CD4-positive, alpha-beta T cell treated with Interleukin-12 subunit alpha and Interleukin-12 subunit beta, for 1 hour (primary cell): ENCODE measurements around the gene TBC1D9B.
"Not testable (repeated sequence)": the region's sequence is repeated elsewhere in the genome, so short reads cannot be mapped to it uniquely, and the experiment has no call there.

Experiments used
- DNase-seq: peaks from one replicate; pipeline ENCODE4 v3.0.0-alpha.2; 2020

The TBC1D9B gene

DNA sequence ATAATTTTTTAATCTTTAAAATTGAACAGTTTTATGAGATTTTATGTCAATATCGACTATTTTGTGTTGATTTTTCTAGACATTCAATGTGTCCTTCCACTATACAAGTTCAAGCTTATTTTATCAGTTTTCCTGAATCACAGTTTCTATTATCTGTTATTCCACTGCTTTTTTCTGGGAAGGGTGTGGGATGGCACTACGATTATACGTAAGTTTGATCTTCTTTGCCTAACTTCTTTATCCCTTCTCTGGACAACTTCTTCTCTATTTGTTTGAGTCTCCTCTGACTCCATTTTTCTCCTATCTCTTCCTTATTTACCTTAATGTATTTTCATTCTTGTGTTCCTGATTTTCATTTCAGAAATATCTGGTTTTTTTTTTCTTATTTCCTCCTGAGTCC is 24.5 kb downstream of the TBC1D9B start:
- no peak for DNase-seq

DNA sequence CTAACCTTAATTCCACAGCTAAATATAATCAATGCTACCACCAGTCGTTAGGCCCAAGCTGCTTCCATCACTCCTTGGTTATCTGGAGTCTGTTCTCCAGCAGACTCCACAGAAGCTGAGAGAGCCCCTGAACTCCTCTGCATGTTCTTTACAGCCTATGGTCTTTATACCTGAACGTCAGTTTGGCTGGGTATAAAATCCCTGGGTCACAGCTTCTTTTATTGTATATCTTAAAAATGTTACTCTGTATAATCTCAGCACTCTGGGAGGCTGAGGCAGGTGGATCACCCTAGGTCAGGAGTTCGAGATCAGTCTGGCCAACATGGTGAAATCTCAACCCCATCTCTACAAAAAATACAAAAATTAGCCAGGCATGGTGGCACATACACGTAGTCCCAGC is 25.4 kb downstream of the TBC1D9B start:
- no peak for DNase-seq

DNA sequence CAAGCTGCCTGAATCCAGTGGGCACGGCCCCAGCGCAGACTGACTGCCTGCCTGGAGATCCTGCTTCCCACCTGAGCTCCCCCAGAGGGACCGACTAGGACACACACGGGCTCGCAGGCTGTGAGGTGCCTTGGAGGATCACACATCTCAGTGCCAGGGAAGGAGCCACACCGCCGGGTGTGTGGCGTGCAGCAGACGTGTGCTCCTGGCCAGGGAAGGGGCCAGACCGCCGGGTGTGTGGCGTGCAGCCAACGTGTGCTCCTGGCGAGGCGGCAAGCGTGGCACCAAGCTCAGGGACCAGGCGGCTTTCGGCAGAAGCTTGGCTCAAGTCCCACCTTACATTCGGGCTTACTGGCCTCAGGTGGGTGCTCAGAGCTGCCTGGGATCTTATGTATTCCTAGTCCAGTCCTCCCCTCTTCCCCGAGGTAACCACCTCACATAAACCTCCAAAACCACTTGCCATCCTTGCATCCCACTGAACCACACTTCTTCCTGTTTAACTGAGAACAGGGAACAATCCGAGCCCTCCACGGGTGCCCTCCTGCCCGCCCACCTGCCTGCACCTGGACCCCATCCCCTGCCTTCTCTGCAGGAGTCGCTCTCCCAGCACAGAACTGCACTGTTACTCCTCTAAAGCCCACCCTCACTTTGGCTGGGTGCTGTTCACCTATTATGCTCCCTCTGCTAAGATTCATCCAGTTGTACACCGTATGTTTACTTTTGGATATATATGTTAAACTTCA is 26.7 kb downstream of the TBC1D9B start:
- no peak for DNase-seq

DNA sequence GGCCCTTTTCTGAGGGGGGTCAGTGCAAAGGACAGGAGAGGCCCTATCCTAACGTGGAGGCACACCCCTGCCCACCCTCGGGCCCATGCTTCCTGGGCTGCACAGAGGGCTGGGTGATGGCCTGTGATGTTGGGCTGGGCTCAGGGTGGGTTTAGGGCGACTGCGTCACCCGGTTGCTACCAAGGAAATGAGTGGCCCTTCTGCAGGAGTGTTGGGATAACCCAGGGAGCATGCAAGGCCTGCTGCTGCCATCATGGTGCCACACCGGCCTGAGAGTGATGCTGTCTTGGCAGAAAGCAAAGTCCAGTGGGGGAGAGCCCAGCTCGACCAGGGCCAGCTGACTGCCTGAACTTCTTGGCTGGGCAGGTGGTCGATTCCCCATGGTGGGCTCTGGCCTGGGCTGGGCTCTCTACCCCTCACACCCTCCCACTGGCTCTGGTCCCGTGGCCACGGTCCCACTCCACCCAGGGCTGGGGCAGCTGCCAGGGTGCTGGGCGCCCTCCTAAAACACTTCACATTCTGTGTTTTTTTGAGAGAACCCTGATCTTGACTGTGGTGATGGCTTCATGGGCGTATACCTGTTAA is 27.5 kb downstream of the TBC1D9B start:
- no peak for DNase-seq

DNA sequence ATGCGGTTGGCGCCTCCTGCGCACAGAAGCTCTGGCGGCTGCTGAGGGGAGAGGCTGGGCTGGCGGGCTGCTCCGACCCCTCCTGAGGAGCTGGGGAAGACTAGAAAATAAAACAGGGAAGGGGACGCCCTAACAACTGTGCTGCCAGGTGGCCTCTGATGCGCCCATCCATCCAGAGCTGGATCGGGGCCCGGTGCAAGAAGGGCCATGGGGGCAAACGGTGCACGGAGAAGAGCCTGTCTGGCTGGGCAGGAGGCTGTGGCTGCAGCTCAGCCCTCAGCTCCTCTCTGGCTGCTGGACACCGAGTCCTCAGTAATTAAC is 28.0 kb downstream of the TBC1D9B start:
- DNase-seq, result no peak

DNA sequence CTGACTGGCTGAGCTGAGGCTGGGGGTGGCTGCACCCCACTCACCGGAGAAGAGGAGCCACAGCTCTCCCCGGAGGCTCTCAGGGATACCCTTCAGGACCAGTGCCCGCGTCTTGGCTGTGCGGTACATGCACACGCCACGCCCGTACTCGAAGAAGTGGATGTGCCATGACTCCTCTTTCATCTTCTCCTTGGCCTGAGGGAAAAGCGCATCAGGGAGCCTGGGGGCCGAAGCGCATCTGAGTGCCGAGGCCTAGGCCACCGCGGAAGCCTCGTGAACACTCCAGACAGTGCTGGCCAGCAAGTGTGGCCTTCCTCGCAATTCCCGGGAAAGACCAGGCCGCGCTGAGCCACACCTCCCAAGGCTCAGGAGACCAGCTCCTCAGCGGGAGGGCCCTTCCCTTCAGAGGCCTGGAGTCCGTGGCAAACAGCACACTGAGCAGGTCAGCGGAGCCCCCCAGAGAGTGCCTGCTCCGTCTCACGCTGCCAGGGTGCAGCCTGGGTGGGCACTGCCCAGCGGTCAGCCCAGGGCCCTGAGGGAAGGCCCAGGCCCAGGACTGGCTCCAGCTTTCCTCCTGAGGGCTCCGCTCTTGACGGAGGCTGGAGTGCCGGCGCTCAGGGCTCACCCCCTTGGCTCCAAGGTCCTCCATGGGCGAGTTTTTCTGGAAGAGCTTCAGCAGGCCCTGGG is 28.6 kb downstream of the TBC1D9B start:
- DNase-seq, result no peak

DNA sequence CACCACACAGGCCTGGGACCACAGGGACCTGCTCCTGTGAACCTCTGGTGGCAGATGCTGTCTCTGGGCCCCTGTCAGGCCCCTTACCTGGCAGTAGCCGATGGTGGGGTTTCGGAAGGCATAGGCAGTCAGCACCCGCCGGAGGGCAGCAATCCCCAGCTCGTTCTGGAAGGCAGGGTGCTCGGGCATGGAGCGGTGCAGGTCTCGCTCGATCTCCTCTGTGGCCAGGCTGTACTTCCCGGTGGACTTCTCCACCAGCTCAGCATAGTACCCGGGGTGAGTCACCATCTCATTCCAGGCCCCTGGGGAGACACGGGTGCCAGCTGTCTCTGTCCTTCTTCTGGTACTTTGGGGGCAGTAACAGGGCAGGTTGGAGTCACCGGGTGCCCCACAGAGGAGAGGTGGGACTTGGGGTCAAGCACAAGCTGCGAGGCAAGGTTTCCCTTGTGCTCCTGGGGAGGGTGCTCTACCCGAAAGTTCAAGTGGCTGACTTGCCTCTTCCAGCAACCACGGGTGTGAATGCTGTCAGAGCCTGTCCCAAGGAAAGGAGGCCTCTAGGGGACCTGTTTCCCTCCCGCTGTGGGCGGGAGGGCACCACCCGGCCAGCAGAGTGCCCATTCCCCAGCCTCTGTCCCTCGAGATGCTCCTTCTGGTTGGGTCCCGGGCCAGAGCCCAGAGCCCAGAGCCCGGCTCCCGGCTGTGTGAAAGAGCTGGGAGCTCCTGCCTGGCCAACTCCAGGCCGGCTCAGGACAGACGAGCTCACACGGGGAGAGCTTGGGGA is 29.3 kb downstream of the TBC1D9B start:
- DNase-seq, result no peak

DNA sequence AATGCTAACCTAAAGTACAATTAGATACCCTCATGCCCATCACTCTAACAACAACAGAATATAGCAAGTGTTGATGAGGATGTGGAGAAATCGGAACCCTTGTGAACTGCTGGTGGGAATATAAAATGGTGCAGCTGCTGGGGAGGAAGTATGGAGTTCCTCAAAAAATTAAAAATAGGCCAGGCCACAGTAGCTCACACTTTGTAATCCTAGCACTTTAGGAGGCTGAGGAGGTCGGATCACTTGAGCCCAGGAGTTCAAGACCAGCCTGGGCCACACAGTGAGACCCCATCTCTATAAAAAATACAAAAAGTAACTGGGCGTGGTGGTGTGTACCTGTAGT is 31.1 kb downstream of the TBC1D9B start:
- no peak for DNase-seq

DNA sequence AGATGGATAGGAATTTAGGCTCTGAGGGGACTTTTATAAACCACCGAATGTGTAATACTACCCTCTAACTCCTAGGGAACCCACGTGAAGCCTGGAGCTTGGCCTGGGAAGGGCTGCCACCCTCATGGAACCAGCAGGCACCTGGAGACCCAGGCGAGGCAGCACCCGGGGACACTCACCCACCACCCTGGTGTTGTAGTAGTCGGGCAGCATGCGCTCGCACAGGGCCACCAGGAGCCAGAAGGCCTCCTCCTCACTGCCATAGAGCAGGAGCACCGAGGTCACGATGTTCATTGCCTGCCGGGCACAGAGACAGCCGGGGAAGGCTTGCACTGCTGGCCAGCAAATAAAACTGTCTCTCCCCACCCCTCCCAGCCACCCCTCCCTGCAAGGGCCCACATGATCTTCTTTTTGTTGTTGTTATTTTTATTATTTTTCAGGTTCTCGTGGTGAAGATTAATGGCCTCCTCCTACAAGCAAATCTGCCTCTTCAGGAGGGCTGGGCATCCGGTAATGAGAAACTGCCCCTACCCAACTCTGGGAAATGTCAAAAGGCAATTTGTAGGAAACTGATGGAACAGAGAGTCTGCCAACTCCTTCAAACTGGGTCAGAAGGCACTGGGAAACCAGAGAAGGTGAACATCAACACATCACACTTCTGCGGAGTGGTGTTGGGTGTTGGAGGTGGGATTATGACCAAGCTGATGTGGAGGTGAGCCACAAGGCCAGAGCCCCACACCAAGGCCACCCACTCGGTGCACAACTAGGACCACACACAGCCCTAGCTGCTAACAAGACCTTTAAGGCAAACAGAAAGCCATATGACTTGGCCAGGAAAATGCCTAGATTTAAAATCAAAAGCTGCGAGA is 31.7 kb downstream of the TBC1D9B start:
- DNase-seq, result no peak

DNA sequence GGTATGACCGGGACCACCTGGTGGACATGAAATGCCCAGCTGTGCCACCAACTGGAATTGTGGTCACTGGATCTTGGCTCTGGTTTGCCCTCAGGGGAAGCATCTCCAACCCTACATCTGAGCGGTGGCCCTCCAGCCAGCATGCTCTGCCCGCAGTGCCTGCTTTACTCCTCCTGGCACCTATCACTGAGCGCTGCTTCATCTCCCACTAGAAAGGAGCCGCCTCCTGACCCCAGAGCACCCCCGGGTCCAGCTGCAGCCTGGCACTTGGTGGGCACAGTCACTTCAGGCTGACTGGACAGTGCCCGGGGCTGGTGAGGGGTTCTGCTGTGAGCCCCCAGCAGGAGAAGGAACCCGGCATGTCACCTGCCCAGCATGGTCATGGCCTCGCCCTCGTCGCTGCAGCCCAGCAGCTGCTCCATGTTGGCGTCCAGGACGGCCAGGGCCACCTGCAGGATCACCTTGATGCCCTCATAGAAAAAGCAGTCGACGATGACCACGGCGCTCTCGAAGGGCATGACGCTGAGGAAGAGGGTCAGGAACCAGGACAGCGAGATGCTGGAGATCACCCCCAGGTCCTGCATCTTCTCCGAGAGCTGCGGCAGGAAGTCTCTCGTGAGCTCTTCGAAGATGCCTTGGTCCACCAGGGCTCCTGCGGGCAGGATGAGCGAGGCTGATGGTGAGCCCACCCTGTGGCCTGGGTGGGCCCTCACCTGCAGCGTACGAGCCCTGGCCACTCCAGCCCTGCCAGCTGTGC is 33.0 kb downstream of the TBC1D9B start:
- DNase-seq, result no peak

DNA sequence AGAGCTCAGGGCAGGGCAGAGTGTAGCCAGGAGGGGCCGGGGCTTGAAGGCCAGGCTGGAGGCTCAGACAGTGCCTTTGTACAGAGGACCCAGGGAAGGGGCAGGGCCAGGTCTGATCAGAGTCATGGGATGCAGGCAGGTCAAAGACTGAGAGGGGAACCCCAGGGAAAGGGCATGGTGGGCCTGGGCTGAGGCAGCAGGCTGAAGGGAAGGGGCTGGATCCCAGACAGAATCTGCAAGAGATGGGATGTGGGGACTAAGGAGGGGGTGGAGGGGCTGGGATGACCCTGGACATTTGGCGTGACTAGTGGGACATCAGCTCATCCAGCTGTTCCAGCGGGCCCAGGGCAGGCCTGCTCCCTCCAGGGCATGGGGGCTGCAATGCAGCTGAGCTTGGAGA is 33.6 kb downstream of the TBC1D9B start:
- DNase-seq, result no peak

DNA sequence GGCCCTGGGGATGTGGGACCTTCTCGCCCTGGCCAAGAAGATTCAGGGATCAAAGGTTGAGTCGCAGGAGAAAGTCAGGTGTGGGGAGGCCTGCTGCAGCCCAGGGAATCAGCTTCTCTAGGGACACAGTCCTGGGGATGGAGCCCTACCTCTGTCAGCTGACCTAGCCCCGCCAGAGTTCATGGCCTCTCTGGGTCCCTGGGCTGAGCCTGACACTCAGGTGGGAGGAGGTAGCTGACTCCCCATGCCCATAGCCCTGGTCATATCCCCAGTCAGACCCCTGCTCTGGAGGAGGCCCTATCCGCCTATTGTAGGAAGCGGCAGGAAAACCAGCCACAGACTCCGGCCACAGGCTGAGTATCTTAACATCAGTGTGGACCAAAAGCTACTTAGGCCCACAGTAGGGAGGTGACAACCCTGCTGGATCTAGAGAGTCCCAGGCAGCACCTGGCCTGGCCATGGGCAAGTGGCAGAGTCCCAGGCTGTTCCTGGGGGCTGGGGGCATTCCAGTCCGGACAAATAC is 34.0 kb downstream of the TBC1D9B start:
- no peak for DNase-seq

DNA sequence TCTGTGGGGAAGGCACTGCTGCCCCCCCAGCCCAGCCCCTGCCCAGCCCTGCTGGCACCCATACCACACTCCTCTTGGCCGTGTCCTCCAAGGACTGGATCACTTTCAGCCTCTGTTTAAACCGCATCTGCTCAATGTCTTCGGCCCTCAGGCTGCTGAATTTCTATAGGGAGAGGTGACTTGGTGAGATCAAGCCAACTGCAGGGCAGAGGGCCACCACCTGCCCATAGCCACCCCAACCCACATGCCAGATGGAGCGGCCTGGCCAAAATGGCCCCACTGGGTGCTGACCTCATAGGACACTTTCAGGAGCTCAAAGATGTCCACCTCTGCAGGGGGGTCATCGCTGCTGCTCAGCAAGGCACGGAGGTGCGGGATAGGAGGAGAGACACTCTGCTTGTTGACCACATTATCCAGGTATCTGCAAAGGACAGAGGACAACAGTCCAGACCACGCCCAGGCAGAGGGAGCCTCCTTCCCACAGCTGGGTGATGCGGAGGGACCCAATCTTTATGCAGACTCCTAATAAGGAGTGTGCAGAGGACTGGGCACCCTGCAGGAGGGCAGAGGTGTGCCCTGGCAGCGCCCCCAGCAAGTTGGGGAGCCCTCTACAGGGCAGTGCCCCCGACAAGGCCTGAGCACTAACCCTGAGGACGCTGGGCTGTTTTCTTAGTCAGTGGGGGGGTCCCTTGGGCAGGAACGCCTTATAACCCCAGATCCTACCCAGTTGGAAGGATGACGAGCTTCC is 34.7 kb downstream of the TBC1D9B start:
- no peak for DNase-seq

DNA sequence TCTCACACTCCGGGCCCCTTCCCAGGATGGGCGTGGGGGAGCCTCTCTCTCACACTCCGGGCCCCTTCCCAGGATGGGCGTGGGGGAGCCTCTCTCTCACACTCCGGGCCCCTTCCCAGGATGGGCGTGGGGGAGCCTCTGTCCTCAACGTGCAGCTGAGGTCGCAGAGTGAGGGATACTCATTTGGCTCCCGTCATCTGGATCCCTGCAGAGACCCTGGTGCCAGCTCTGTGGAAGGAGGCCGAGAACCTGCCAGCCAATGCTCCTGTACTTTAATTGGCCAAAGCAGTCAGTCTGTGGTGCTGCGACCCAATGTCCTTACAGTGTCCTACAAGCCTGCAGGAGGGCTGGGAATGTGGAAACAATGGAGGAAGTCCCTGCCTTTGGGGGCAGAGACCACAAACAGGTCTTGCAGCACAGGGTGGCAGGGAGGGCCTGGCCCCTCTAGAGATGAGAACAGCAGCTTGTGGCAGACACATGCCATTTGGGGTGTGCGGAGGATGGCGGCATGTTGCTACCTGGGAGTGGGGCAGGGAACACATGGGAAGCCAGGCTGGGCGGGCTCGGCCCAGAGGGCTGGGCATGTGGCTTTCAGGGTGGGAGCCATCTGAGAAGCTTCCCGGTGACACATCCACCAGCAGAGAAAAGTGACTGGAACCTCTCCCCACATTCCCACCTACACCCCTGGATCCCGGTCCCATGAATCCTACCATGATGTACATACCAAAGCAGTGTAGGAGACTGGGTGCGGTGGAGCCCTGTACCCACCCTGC is 35.5 kb downstream of the TBC1D9B start:
- no peak for DNase-seq

DNA sequence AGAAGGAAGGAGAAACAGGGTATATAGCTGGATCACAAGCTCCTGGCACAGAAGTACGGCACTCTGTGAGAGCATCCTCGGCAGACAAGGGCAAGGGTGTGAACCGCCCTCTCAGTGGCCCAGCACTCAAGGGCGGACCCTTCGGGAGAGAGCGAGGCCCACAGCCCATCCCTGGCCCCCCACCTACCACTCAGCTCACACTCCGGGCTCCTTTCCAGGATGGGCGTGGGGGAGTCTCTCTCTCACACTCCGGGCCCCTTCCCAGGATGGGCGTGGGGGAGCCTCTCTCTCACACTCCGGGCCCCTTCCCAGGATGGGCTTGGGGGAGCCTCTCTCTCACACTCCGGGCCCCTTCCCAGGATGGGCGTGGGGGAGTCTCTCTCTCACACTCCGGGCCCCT is 36.2 kb downstream of the TBC1D9B start:
- not testable (repeated sequence) for DNase-seq

DNA sequence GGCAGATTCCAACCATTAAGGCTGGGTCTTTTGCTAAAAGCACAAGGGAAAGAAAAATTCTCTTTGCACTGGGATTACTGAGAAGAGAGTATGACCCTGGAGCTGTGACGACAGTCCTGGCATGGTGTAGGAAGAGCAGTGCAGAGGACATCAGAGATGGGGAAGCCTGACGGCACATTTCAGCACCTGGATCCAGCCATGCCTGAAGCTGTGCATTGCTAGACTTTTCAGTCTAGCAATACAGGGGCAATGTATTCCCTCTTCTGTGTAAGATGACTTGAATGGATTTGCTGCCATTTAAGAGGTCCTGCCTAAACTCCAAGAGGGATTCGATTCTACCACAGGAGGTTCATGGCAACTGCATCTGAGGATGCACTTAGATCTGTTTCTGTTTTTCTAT is 36.7 kb downstream of the TBC1D9B start:
- DNase-seq, result no peak

DNA sequence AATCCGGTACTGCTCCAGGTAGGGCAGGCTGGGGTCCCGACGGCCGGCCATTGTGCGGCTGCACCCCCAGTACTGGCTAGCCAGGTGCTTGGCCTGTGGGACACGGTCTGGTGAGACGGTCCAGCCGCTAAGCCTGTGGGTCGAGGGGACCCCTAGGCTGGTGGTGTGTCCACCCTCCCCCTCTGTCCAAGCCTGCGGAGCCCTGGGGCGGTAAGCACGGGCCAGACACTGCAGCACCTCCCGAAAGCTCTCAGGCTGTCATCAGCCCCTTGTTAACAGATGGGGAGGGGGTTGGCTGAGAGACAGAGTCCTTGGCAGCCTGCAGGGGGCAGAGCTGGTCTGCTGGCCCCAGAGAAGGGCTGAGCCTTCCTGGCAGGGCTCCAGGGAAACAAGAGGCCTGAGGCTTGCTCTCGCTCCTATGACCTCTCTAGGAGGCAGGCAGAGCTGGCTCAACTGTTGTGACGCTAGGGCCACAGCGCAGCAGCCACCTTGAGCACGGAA is 37.2 kb downstream of the TBC1D9B start:
- DNase-seq, result peak; percentile 7

DNA sequence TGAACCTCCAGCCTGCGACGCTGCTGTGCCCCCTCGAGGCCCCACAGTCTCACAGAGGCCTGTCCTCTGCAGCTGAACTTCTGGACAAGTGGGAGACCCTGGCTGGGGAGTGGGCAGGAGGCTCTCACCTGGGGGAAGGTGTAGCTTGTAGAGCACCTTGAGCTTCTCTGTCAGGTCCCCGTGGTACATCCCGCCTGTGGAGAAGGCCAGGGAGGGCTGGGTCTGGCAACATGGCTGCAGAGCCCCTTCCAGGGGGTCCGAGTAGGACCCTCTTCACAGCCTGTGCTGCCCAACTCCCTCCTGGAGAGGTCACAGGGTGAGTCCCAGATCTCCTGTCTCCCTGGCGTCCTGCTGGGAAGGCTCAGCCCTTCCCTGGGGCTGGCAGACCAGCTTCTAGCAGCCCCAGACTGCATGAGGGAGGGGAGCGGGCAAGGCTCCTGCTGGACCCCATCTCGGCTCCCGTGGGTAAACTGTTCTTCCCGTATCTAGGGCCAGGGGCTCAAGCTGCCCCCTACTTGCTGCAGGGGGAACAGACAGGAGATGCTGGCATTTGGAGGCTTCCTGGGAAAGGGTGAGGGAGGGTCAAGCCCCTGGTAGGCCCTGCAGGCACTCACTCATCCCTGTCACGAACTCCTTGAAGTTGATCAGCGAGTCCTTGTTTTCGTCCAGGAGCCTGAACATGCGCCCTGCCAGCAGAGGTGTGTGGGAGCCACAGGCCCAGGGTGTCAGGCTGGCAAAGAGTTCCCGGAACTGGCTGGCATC is 37.9 kb downstream of the TBC1D9B start:
- no peak for DNase-seq

DNA sequence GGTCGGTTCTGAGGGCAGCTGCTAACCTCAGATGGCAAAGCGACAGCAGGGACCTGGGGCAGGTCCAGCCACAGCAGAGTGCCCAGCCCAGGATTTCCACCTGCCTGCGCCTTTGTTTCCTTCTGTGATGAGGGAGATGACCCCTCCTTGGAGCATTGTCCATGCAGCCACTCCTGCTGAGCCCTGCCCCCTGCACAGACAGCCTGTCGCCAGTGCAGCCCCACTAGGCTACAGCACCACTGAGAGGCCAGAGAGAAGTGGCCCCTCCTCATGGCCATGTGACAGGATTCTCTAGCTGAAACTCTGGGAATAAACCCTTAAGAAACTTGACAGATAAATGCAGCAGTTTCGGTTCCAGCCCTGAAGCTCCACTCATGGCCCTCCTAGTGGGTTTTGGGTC is 38.6 kb downstream of the TBC1D9B start:
- no peak for DNase-seq
